ENCODE measurements around the gene LAMTOR2.

DNA sequence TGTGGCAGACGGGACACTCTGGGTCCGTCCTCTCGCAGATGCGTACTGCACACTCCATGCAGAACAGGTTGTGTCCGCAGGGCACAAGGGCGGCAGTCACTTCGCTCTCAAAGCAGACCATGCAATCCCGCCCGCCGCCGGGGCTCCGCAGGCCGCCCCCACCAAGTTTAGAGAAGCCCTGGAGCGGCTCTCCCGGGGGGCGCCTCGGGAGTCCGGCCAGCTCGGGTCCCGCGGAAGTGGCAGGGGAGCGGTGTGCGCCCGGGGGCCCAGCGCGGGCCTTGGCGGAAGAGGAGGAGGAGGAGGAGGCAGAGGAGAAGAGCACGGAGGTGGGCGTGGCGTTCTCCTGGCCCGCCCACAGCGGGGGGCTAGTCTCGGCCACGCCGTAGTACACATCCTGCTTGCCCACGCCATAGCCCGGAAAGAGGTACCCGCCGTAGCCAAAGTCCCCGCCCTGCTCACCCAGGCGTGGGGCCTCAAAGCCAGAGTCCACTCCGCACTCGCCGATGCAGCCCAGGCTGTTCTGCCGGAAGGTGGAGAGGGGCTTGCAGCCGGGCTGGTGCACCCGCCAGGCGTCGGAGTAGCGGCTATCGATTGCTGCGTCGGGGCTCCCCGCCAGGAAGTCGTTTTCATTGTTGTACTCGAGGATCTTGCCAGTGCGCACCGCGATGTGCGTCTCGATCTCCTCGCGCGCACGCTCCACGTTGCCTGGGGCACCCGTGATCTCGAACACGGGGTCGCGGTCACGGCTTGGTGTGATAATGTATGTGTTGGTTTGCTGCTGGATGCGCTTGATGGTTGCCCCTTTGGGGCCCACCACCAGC lies 22.2 kb downstream of the LAMTOR2 start:
- TF ChIP-seq POLR2A (IDR thresholded peaks at IDR 0.05; ENCODE audit: low read depth, low read length) (peak; percentile 69; the same call in 1 of the 2 replicates), POLR2AphosphoS5 (IDR thresholded peaks at IDR 0.05; ENCODE audit: low read depth, low read length) (no peak)

Measured in GM12892 (cell line).